ENCODE results near the gene SLC1A7.

- TF ChIP-seq CTCF (IDR thresholded peaks at IDR 0.05; ENCODE audit: low read depth, low read length): no peak
- no peak for TF ChIP-seq POLR2A (IDR thresholded peaks at IDR 0.05; ENCODE audit: extremely low read depth, insufficient read length)
These were observed 45.0 kb upstream of the SLC1A7 start for GRCh38 chr1:53187401-53187800.

Measured in NB4 (cell line).